ENCODE data around the gene SORCS2. TPM values are rescaled to one million over a fixed set of nuclear protein-coding genes. Genes with fewer than 3 reads are reported as not detected.

The SORCS2 gene
- polyA plus RNA-seq, 1 of the 3 experiments (the other 2 are of a cell fraction): 1.6 TPM

- Histone ChIP-seq H3F3A (replicated peaks; ENCODE audit: insufficient read depth) (peaks cover 8% of the 10 kb centered on the region), H3K4me1 (ENCODE audit: control insufficient read depth in 1 of 2, insufficient read depth in 2 of 2, low read depth in 1 of 2, low read length in 1 of 2) (peaks cover 32 to 35% of the 10 kb centered on the region in 2 experiments; a peak in 3 of 4 replicates)
- TF ChIP-seq JUND (IDR thresholded peaks at IDR 0.05) (no peak), YY1 (IDR thresholded peaks at IDR 0.05; ENCODE audit: low read depth) (no peak), RFX5 (IDR thresholded peaks at IDR 0.05; ENCODE audit: low read length) (no peak), MXI1 (IDR thresholded peaks at IDR 0.05; ENCODE audit: low read depth, low read length) (no peak), CHD2 (IDR thresholded peaks at IDR 0.05; ENCODE audit: low read length, partially characterized antibody) (no peak), ELF1 (IDR thresholded peaks at IDR 0.05) (no peak), EZH2phosphoT487 (IDR thresholded peaks at IDR 0.05; ENCODE audit: borderline replicate concordance, low read depth) (no peak), FOSL2 (IDR thresholded peaks at IDR 0.05; ENCODE audit: borderline replicate concordance, low read depth) (no peak), USF1 (IDR thresholded peaks at IDR 0.05; ENCODE audit: borderline replicate concordance, low read depth) (no peak), FOXJ3 (CRISPR knock-in tag; IDR thresholded peaks at IDR 0.05) (no peak), POLR2AphosphoS5 (IDR thresholded peaks at IDR 0.05; ENCODE audit: low read depth, low read length) (no peak)
- TF ChIP-seq, protein P1, sequence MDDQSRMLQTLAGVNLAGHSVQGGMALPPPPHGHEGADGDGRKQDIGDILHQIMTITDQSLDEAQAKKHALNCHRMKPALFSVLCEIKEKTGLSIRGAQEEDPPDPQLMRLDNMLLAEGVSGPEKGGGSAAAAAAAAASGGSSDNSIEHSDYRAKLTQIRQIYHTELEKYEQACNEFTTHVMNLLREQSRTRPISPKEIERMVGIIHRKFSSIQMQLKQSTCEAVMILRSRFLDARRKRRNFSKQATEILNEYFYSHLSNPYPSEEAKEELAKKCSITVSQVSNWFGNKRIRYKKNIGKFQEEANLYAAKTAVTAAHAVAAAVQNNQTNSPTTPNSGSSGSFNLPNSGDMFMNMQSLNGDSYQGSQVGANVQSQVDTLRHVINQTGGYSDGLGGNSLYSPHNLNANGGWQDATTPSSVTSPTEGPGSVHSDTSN (IDR thresholded peaks at IDR 0.05): no peak
- TF ChIP-seq, protein P2, sequence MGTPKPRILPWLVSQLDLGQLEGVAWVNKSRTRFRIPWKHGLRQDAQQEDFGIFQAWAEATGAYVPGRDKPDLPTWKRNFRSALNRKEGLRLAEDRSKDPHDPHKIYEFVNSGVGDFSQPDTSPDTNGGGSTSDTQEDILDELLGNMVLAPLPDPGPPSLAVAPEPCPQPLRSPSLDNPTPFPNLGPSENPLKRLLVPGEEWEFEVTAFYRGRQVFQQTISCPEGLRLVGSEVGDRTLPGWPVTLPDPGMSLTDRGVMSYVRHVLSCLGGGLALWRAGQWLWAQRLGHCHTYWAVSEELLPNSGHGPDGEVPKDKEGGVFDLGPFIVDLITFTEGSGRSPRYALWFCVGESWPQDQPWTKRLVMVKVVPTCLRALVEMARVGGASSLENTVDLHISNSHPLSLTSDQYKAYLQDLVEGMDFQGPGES (IDR thresholded peaks at IDR 0.05; ENCODE audit: low read depth, low read length): no peak
Observed at GRCh38 chr4:7652906-7653305, 460.6 kb downstream of the SORCS2 start.

DNA sequence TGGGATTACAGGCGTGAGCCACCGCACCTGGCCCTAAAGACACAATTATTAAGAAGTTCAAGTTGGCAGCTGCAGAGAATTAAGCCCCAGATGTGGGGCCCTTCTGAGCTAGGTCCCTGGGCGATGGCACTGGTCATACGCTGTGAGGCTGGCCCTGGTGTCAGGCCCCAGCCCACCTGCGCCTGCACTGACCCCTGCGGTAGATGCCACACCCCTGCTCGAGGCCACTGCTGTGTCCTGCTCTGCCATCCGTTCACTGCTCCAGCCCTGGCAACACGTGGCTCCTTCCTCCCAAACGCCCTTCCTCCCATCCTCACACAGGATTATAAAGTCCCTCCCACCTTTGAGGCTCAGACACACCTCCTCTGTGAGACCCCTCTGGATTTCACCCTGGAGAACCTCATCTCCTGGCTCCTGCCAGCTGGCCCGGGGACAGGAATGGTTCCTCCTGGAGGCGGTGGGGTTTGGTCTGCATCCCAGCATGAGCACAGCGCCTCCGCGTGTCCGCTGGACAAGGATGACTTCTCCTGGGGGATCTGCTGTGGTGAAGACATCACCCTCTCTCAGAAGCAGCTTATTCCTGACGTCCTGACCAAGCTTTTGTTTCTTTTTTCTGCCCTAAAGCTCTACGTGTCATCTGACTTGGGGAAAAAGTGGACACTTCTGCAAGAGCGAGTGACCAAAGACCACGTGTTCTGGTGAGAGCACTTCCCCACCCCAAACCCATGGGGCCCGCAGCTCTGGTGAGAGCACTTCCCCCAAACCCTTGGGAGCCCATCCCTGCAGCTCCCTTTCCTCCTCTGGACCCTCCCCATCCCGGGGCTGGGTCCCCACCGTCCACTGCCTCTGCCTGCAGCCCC lies 461.4 kb downstream of the SORCS2 start:
- Histone ChIP-seq H3K4me2 (no peak overlapping the region), H3K79me2 (ENCODE audit: insufficient read depth) (no peaks in the 10 kb centered on the region), H3K9ac (no peak overlapping the region), H3F3A (replicated peaks; ENCODE audit: insufficient read depth) (peaks cover 11% of the 10 kb centered on the region), H3K36me3 (replicated peaks in 1 of 2; ENCODE audit: control insufficient read depth in 1 of 2, insufficient read depth in 2 of 2, low read length in 1 of 2) (no peaks in the 10 kb centered on the region), H4K20me1 (ENCODE audit: insufficient read depth) (no peaks in the 10 kb centered on the region), H3K27me3 (ENCODE audit: insufficient read depth) (no peaks in the 10 kb centered on the region), H3K27ac (ENCODE audit: low read depth in 2 of 2, low read length in 1 of 2) (no peak overlapping the region), H3K4me3 (ENCODE audit: low read depth in 2 of 2, low read length in 1 of 2) (no peak overlapping the region), H2AFZ (ENCODE audit: low read depth) (no peak overlapping the region), H3K9me3 (no peaks in the 10 kb centered on the region), H3K9me2 (no peaks in the 10 kb centered on the region), H3K4me1 (ENCODE audit: control insufficient read depth in 1 of 2, insufficient read depth in 2 of 2, low read depth in 1 of 2, low read length in 1 of 2) (peaks cover 28 to 35% of the 10 kb centered on the region in 2 experiments; a peak in 3 of 4 replicates)
- TF ChIP-seq RCOR1 (IDR thresholded peaks at IDR 0.05; ENCODE audit: low read length) (no peak), JUND (IDR thresholded peaks at IDR 0.05) (no peak), CHD2 (IDR thresholded peaks at IDR 0.05; ENCODE audit: low read length, partially characterized antibody) (no peak)
- DNase-seq: no peak
- 93% methylated on average over 19 of the region's 23 CpGs for WGBS (ENCODE audit: low lambda C conversion rate)
- ChIA-PET POLR2A (no interaction called here), CTCF (interaction anchor here (1.5 to 3.4 kb wide), 2 partner anchors 9 to 12 kb away, joined by 3 to 10 read pairs; no protein-coding TSS in a partner anchor)

More at GRCh38 chr4:7652906-7653305, 460.6 kb downstream of the SORCS2 start:
- Histone ChIP-seq H3K79me2 (ENCODE audit: insufficient read depth) (no peaks in the 10 kb centered on the region), H3K4me2 (no peak overlapping the region), H3K9me2 (no peaks in the 10 kb centered on the region), H3K27ac (ENCODE audit: low read depth in 2 of 2, low read length in 1 of 2) (no peak overlapping the region), H4K20me1 (ENCODE audit: insufficient read depth) (no peaks in the 10 kb centered on the region), H3K27me3 (ENCODE audit: insufficient read depth) (no peaks in the 10 kb centered on the region), H2AFZ (ENCODE audit: low read depth) (no peak overlapping the region), H3K4me3 (ENCODE audit: low read depth in 2 of 2, low read length in 1 of 2) (no peak overlapping the region), H3K36me3 (replicated peaks in 1 of 2; ENCODE audit: control insufficient read depth in 1 of 2, insufficient read depth in 2 of 2, low read length in 1 of 2) (no peaks in the 10 kb centered on the region), H3K9me3 (no peaks in the 10 kb centered on the region), H3K9ac (no peak overlapping the region)
- no peak for DNase-seq
- POLR2A ChIA-PET: no interaction called here
- 87% methylated on average over 3 of the region's 3 CpGs for WGBS (ENCODE audit: low lambda C conversion rate)
- CTCF ChIA-PET: interaction anchor here (1.2 to 3.4 kb wide), 2 partner anchors 8 to 317 kb away, joined by 3 to 10 read pairs; no protein-coding TSS in a partner anchor

Data from SK-N-SH (cell line).